Measurements from ENCODE around the gene CLCN7.

DNA sequence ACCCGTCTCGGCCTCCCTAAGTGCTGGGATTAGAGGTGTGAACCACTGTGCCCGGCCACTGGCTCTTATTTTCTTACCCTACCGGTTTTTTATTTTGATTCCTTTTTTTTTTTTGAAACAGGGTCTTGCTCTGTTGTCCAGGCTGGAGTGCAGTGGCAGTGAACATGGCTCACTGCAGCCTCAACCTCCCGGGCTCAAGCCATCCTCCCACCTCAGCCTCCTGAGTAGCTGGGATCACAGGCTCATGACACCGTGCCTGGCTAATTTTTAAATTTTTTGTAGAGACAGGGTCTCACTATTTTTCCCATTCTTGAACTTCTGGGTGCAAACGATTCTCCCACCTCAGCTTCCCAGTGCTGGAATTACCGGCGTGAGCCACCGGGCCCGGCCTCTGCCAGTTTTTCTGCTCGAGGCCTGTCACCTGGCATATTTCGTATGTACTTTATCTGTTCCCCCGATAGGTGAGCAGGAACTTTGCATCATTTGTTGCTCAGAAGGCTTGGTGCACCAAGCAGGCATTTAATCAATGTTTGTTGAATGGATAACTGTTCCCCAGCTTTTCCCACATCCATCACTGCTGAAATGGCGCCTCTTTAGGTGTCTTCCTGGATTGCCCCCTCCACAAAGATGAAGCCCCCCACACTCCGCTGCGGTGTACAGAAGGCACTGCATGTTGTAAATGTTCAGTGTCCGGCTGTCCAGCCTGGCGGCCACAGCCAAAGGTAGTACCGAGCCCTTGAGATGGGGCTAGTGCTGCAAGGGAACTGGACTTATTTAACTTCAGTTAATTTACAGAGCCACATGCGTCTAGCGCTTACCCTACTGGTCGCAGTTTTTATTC, 17.5 kb upstream of the CLCN7 start:
- TF ChIP-seq, protein P1, sequence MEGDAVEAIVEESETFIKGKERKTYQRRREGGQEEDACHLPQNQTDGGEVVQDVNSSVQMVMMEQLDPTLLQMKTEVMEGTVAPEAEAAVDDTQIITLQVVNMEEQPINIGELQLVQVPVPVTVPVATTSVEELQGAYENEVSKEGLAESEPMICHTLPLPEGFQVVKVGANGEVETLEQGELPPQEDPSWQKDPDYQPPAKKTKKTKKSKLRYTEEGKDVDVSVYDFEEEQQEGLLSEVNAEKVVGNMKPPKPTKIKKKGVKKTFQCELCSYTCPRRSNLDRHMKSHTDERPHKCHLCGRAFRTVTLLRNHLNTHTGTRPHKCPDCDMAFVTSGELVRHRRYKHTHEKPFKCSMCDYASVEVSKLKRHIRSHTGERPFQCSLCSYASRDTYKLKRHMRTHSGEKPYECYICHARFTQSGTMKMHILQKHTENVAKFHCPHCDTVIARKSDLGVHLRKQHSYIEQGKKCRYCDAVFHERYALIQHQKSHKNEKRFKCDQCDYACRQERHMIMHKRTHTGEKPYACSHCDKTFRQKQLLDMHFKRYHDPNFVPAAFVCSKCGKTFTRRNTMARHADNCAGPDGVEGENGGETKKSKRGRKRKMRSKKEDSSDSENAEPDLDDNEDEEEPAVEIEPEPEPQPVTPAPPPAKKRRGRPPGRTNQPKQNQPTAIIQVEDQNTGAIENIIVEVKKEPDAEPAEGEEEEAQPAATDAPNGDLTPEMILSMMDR (IDR thresholded peaks at IDR 0.05) = no peak
- TF ChIP-seq POLR2A (IDR thresholded peaks at IDR 0.05) = no peak

Data from uterus (tissue), 2 donors.